GM18951 (cell line): Measurements from ENCODE around the gene AP4S1.
"Not testable (repeated sequence)": the region's sequence is repeated elsewhere in the genome, so short reads cannot be mapped to it uniquely, and the experiment has no call there.

Source experiments
- POLR2A ChIP-seq: IDR thresholded peaks from 4 replicates; pipeline ENCODE4 v1.6.1; 2011; ENCODE audit warnings: mild to moderate bottlenecking; ENCODE audit not compliant: insufficient read length, insufficient read depth; ENCODE audit errors: extremely low read depth
- in situ Hi-C: fragments of 300-500 bp; cut with MboI; formaldehyde crosslinking; loops from one replicate; pipeline ENCODE4 v1.12.0; 2022; ENCODE audit warnings: low sequenced_read_pairs, mixed read lengths, inconsistent platforms; ENCODE audit not compliant: unreplicated experiment

The AP4S1 gene

GRCh38 chr14:30996892-30997659 lies 28.4 kb upstream of the AP4S1 start:
- in situ Hi-C loops: no loop called here
- TF ChIP-seq POLR2A: no peak

- in situ Hi-C loops: no loop called here
These were observed 27.2 kb upstream of the AP4S1 start for GRCh38 chr14:30998100-30998706.

GRCh38 chr14:30999038-30999773 lies 26.2 kb upstream of the AP4S1 start:
- in situ Hi-C loops: no loop called here
- no peak for TF ChIP-seq POLR2A

More at GRCh38 chr14:30998100-30998706, 27.2 kb upstream of the AP4S1 start:
- no peak for TF ChIP-seq POLR2A

- TF ChIP-seq POLR2A: no peak
- in situ Hi-C loops: no loop called here
These were observed 24.7 kb upstream of the AP4S1 start for GRCh38 chr14:31000629-31001338.

- TF ChIP-seq POLR2A: no peak
- in situ Hi-C loops: no loop called here
These were observed 24.1 kb upstream of the AP4S1 start for GRCh38 chr14:31001339-31001658.

GRCh38 chr14:31003284-31003683 lies 22.2 kb upstream of the AP4S1 start:
- in situ Hi-C loops: no loop called here
- TF ChIP-seq POLR2A: no peak

- in situ Hi-C loops: not testable (repeated sequence)
These were observed 21.4 kb upstream of the AP4S1 start for GRCh38 chr14:31004007-31004406.

- in situ Hi-C loops: no loop called here
- no peak for TF ChIP-seq POLR2A
These were observed 18.7 kb upstream of the AP4S1 start for GRCh38 chr14:31006703-31007102.

- no peak for TF ChIP-seq POLR2A
- in situ Hi-C loops: no loop called here
These were observed 15.4 kb upstream of the AP4S1 start for GRCh38 chr14:31009836-31010574.

- in situ Hi-C loops: no loop called here
- TF ChIP-seq POLR2A: no peak
These were observed 14.5 kb upstream of the AP4S1 start for GRCh38 chr14:31010935-31011334.

GRCh38 chr14:31013841-31014240 lies 11.6 kb upstream of the AP4S1 start:
- no peak for TF ChIP-seq POLR2A
- in situ Hi-C loops: no loop called here

GRCh38 chr14:31018057-31018645 lies 7.3 kb upstream of the AP4S1 start:
- in situ Hi-C loops: no loop called here
- TF ChIP-seq POLR2A: no peak
